ENCODE measurements around the gene GTF3C5.
"Not testable (repeated sequence)": the region's sequence is repeated elsewhere in the genome, so short reads cannot be mapped to it uniquely, and the experiment has no call there.

Gene GTF3C5

GRCh38 chr9:132997591-132997990, 33.2 kb upstream of the GTF3C5 start:
- no peak for DNase-seq

GRCh38 chr9:132998221-132998620, 32.6 kb upstream of the GTF3C5 start:
- not testable (repeated sequence) for DNase-seq

GRCh38 chr9:132998831-132999635, 31.8 kb upstream of the GTF3C5 start:
- DNase-seq, result no peak

GRCh38 chr9:133002147-133003070, 28.4 kb upstream of the GTF3C5 start:
- no peak for DNase-seq

GRCh38 chr9:133003071-133003461, 27.7 kb upstream of the GTF3C5 start:
- DNase-seq, result no peak

- no peak for DNase-seq
Measured at GRCh38 chr9:133003671-133004090, 27.1 kb upstream of the GTF3C5 start.

GRCh38 chr9:133004091-133004998, 26.5 kb upstream of the GTF3C5 start:
- no peak for DNase-seq

- DNase-seq, result no peak
Measured at GRCh38 chr9:133004999-133005760, 25.6 kb upstream of the GTF3C5 start.

GRCh38 chr9:133005957-133006356, 24.8 kb upstream of the GTF3C5 start:
- DNase-seq, result no peak

- no peak for DNase-seq
Measured at GRCh38 chr9:133006731-133007352, 24.0 kb upstream of the GTF3C5 start.

GRCh38 chr9:133008406-133008805, 22.4 kb upstream of the GTF3C5 start:
- no peak for DNase-seq

GRCh38 chr9:133008824-133009223, 22.0 kb upstream of the GTF3C5 start:
- no peak for DNase-seq

- no peak for DNase-seq
Measured at GRCh38 chr9:133009906-133010582, 20.8 kb upstream of the GTF3C5 start.

- no peak for DNase-seq
Measured at GRCh38 chr9:133014696-133015095, 16.1 kb upstream of the GTF3C5 start.

- DNase-seq, result peak in 3 of 5 donors; percentile 13 to 60 (median 26)
Measured at GRCh38 chr9:133023117-133023890, 7.5 kb upstream of the GTF3C5 start.

GRCh38 chr9:133026426-133026825, 4.4 kb upstream of the GTF3C5 start:
- no peak for DNase-seq

- no peak for DNase-seq
Measured at GRCh38 chr9:133027134-133027533, 3.7 kb upstream of the GTF3C5 start.

GRCh38 chr9:133028221-133028620, 2.6 kb upstream of the GTF3C5 start:
- no peak for DNase-seq

GRCh38 chr9:133029994-133030316, 842 bp upstream of the GTF3C5 start:
- peak in 1 of 5 donors; percentile 7 for DNase-seq

GRCh38 chr9:133031130-133031422, 279 bp downstream of the GTF3C5 start:
- no peak for DNase-seq
